GM12873 (cell line): ENCODE results near the gene ATP10A.

Experiments used
- TF ChIP-seq, protein P1 (sequence below): IDR thresholded peaks from 2 replicates; pipeline ENCODE4 v1.5.1; 2012; ENCODE audit warnings: low read depth, mild to moderate bottlenecking, moderate library complexity, low read length, control low read depth; ENCODE audit not compliant: insufficient read depth; ENCODE audit errors: missing control alignments

Gene ATP10A

DNA sequence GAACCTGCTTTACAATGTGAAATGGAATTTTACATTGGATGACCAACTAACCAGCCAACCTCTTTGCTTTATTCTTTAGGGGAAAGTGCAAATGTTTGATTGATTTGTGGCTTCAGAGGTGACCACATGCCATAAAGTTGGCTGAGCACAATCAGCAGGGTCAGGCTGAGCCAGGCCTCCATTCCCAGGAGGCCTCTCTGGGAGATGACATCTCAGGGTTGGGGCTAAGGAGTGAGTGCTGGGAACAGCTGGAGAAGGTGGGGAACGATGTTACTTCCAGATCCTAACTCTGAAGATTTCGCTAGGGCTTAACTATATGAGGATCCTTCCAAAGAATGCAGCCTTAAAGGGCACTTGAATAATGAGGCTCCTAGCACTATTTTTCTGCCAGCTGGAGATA, 131.7 kb downstream of the ATP10A start:
- TF ChIP-seq, protein P1, sequence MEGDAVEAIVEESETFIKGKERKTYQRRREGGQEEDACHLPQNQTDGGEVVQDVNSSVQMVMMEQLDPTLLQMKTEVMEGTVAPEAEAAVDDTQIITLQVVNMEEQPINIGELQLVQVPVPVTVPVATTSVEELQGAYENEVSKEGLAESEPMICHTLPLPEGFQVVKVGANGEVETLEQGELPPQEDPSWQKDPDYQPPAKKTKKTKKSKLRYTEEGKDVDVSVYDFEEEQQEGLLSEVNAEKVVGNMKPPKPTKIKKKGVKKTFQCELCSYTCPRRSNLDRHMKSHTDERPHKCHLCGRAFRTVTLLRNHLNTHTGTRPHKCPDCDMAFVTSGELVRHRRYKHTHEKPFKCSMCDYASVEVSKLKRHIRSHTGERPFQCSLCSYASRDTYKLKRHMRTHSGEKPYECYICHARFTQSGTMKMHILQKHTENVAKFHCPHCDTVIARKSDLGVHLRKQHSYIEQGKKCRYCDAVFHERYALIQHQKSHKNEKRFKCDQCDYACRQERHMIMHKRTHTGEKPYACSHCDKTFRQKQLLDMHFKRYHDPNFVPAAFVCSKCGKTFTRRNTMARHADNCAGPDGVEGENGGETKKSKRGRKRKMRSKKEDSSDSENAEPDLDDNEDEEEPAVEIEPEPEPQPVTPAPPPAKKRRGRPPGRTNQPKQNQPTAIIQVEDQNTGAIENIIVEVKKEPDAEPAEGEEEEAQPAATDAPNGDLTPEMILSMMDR, result no peak

DNA sequence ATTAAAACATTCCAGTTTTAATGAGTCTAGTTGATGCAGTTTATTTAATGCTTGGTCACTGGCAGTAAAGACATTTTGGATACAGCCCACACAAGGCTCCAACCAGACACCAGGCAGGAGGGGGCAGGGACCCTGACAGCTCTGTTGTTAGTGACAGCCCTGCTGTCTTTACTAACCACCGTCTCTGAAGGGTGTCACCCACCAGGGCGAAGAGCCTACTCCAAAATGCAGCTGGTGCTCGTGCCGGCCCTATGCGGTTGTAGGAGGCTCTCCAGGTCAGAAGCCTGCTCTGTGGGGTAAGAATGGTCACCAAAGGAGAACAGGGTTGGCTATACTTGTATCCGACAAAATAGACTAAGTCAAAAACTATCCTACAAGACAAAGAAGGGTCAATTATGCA, 132.2 kb downstream of the ATP10A start:
- TF ChIP-seq, protein P1, result no peak

DNA sequence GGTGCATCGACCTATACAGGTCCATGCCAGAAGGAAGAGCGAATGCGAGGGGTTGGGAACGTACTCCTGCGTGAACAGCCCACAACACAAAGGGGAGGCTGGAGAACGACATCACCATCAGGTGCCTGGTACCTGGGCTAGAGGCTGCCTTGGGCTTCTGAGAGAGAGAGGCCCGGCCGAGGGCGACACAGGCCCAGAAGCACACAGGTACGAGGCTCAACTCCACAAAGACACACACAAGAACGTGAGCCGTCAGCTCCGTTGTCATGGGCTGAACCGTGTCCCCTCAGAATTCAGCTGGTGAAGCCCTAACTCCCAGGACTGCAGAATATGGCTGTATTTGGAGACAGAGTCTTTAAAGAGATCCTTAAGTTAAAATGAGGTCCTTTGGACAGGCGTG, 134.3 kb downstream of the ATP10A start:
- TF ChIP-seq, protein P1, result no peak

DNA sequence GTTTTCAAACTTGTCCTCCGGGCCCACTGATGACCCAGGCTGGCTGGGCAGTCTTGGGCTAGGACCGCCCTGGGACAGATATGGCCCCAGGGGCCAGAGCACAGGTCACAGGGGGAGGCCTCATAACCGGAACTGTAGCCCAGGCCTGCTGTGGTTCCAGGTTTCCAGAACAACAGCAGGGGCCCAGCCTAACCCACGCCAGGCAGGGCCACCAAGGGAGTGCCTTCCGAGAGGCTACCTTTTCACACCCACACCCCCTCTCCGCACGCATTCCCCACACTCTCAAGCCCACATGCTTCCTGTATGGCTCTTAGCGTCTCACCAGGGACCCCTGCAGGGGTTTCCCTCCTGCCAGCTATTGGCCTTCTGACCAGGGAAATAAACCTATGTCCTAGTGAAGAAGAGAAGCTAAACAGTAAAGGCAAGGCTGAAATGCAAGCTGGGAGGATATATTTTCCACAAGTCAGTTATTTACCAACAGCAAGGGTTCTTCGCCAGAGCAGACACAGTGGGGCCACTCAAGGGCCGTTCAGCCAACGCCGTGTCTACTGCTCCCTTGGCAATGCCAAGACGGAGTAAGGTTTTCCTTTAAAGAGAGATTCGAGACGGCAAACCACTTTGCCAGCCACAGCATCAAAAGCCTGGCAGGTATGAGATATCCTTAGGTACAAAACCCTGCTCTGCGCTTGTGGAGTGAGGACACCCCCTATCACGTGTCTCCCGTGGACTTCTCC, 135.1 kb downstream of the ATP10A start:
- TF ChIP-seq, protein P1, result no peak

DNA sequence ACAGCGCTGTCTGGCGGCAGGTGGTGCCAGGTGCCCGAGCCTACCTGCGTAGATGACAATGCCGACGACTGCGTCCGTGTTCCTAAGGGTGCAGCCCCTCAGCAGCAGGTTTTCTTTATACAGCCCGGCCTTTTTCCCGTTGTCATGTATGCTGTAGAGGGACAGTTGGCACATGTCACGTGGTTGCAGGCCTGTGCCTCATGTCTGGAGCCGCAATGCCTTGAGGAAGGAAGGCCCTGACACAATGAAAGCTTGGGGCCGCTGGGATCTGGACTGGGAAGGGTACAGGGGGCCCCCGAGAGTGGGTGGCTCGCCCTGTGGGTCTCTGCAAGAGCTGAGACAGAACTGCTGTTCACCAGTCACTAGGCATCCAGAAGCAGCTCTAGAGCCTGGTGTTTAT, 136.0 kb downstream of the ATP10A start:
- TF ChIP-seq, protein P1, result no peak

DNA sequence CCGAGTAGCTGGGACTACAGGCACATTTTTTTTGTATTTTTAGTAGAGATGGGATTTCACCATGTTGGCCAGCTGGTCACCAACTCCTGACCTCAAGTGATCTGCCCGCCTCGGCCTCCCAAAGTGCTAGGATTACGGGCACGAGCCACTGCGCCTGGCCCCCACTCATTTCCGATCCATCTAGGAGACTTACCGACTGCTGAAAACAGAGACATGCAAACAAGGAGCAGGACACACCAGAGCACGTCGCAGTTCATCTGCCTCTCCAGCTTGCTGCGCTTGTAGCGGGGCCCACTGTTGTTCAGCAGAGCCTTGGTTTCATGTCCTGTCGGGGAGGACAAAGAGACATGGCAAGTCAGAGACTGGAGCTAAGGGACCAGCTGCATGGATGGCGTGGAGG, 137.4 kb downstream of the ATP10A start:
- TF ChIP-seq, protein P1, result no peak

DNA sequence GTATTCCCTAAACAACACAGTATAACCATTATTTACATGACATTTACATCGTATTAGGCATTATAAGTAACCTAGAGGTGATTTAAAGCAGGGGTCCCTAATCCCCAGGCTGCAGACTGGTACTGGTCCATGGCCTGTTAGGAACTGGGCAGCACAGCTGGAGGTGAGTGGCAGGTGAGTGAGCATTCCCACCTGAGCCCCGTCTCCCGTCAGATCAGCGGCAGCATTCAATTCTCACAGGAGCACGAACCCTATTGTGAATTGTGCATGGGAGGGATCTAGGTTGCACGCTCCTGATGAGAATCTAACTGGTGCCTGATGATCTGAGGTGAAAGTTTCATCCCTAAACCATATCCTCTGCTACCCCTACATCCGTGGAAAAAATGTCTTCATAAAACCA, 138.2 kb downstream of the ATP10A start:
- TF ChIP-seq, protein P1, result no peak
